HG02623 (cell line): ENCODE data around the gene LDB2.
"Not testable (repeated sequence)": the region's sequence is repeated elsewhere in the genome, so short reads cannot be mapped to it uniquely, and the experiment has no call there.

Experiments used
- ATAC-seq: cut with Tn5 transposase; IDR thresholded peaks from one replicate; pipeline ENCODE4 v1.9.1; 2021; ENCODE audit warnings: moderate library complexity; ENCODE audit not compliant: unreplicated experiment

Gene LDB2

GRCh38 chr4:16897991-16898827 lies at the start of gene LDB2:
Gene LDB2 (minus strand): TSS chr4:16898645.
- ATAC-seq, result no peak

GRCh38 chr4:16942491-16942890 lies 44.0 kb upstream of the LDB2 start:
- ATAC-seq, result no peak

GRCh38 chr4:16939178-16939577 lies 40.7 kb upstream of the LDB2 start:
- ATAC-seq, result no peak

- ATAC-seq, result no peak
These were observed 40.1 kb upstream of the LDB2 start for GRCh38 chr4:16938512-16939040.

- no peak for ATAC-seq
These were observed 33.2 kb upstream of the LDB2 start for GRCh38 chr4:16931339-16932305.

- ATAC-seq, result no peak
These were observed 27.8 kb upstream of the LDB2 start for GRCh38 chr4:16926214-16926613.

GRCh38 chr4:16918716-16919115 lies 20.3 kb upstream of the LDB2 start:
- ATAC-seq, result not testable (repeated sequence)

- peak; percentile 100 for ATAC-seq
These were observed 18.4 kb upstream of the LDB2 start for GRCh38 chr4:16916719-16917337.

GRCh38 chr4:16916031-16916430 lies 17.6 kb upstream of the LDB2 start:
- no peak for ATAC-seq

GRCh38 chr4:16914208-16914607 lies 15.8 kb upstream of the LDB2 start:
- ATAC-seq, result no peak

- no peak for ATAC-seq
These were observed 14.5 kb upstream of the LDB2 start for GRCh38 chr4:16912896-16913295.

GRCh38 chr4:16909281-16909680 lies 10.8 kb upstream of the LDB2 start:
- no peak for ATAC-seq

- ATAC-seq, result no peak
These were observed 10.1 kb upstream of the LDB2 start for GRCh38 chr4:16908377-16909021.

GRCh38 chr4:16900325-16900724 lies 1.9 kb upstream of the LDB2 start:
- no peak for ATAC-seq

- no peak for ATAC-seq
These were observed 1.3 kb downstream of the LDB2 start for GRCh38 chr4:16896881-16897750.

- ATAC-seq, result no peak
These were observed 4.0 kb downstream of the LDB2 start for GRCh38 chr4:16894406-16894805.

GRCh38 chr4:16893141-16893651 lies 5.2 kb downstream of the LDB2 start:
- ATAC-seq, result no peak

GRCh38 chr4:16890651-16891050 lies 7.8 kb downstream of the LDB2 start:
- no peak for ATAC-seq

- no peak for ATAC-seq
These were observed 8.5 kb downstream of the LDB2 start for GRCh38 chr4:16889945-16890344.
